HFF-Myc (cell line): ENCODE results near the gene ASB1.

Experiments used
- DNase-seq: peaks from one replicate; pipeline ENCODE4 v3.0.0-alpha.2; 2011; ENCODE audit warnings: low read depth; ENCODE audit errors: extremely low read depth
- H3K4me3 ChIP-seq: replicated peaks from 2 replicates; pipeline ENCODE4 v1.5.1; 2011; ENCODE audit warnings: low read depth, mild to moderate bottlenecking, control low read depth, low read length
- CTCF ChIP-seq: IDR thresholded peaks from 2 replicates; pipeline ENCODE4 v1.5.1; 2012; ENCODE audit warnings: mild to moderate bottlenecking, low read depth, low read length, control low read depth; ENCODE audit errors: missing control alignments

Gene ASB1

GRCh38 chr2:238492840-238493239, 66.1 kb downstream of the ASB1 start:
- no peak for TF ChIP-seq CTCF
- no peak for DNase-seq
- H3K4me3 ChIP-seq = no peak overlapping the region

DNA sequence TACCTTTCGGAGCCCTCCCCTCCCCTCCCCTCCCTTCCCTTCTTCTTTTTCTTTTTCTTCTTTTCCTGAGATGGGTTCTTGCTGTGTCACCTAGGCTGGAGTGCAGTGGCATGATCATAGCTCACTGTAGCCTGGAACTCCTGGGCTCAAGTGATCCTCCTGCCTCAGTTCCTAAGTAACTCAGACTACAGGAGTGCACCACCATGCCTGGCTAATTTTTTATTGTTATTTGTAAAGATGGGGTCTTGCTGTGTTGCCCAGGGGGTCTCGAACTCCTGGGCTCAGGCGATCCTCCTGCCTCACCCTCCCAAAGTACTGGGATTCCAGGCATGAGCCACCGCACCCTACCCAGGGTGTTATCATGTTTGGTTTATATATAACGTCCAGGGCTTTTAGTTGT, 66.7 kb downstream of the ASB1 start:
- no peak for DNase-seq
- no peak overlapping the region for H3K4me3 ChIP-seq
- no peak for TF ChIP-seq CTCF

DNA sequence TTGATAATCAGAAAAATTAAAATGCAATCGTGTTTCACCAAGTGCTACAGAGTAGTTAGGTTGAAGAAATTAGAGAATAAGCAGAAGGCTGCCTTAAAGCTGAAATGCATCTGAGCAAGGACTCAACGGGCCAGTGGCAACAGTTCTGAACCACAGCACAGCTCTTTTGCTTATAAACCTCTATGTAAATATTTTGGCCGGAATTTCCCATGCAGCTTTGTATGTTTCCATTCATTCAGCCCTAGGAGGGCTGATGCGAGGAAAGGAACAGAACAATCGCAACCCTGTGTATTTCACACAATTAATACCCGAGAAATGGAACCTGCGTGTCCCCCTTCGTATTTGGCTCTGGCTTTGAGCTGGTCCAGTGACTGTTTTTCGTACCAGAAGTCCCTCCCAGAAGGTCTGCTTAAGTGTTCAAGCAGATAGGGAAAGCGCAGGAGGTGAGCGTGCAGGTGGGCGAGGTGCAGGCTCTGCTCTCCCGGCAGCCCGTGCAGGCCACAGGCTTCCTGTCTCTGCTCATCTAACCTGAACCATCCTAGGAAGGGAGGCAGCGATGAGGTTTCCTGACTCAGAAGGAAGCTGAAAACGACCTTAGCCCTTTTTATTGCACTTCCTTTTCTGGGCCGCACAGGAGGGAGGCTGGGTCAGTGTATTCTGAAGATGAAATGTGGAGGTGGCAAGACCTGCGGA, 67.3 kb downstream of the ASB1 start:
- H3K4me3 ChIP-seq = no peak overlapping the region
- no peak for DNase-seq
- no peak for TF ChIP-seq CTCF

GRCh38 chr2:238494573-238494961, 67.8 kb downstream of the ASB1 start:
- no peak overlapping the region for H3K4me3 ChIP-seq
- TF ChIP-seq CTCF = no peak
- no peak for DNase-seq

DNA sequence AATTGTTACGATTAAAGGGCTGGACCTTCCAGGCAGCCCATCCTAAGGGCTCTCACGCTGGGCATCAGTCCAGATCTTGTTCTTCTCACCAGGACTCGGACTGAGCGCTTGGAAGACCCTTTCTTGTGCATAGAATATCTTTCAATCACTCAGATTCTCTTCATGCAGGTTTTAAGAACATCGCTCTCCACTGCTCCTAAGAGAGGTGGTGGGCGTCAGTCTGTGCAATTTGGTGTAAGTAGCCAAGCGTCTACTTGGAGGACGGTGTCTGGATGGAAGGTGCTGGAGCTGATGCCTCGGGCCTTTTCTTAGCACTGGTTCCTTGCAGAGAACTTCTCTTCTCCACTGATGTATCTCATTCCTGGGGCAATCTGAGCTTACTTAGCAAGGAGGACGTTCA, 68.7 kb downstream of the ASB1 start:
- DNase-seq = no peak
- H3K4me3 ChIP-seq = no peak overlapping the region
- no peak for TF ChIP-seq CTCF

DNA sequence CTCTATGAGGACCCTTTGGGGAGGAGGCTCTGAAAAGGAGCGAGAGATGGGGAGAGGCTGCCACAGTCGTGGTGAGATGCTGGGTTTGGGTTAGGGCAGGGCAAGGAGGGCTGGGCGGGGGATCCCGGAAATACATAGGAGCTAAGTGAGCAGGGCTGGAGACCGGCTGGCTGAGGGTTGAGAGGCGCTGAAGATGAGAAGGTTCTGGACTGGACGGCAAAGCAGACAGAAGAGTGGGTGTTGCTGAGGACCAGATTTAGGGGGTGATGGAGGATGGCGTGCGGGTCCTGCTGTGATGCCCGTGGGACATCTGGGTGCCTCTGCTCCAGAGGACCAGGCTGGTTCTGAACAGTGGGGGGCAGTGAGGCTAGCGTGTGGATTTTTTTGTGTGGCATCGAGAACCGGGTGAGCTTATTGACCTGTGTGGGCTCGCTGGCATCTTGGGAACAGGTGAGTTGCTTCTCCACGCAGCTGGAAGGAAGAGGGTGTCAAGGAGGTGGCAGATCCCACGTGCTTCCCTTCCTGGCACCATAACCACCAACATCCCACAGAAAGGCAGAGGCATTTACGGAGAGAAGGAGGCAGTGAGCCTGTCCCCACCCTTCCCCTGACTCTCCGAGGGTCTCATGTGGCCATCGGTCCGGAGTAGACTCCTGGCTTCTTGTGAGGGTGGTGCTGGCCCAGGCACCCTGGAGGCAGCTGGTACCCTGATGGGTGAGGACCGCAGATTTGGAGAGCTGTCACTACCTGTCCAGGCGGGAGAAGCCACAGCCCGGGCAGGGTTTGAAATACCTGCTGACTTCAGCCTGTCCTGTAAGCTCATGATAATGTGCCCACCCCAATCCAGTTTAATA, 70.3 kb downstream of the ASB1 start:
- no peak overlapping the region for H3K4me3 ChIP-seq
- DNase-seq = no peak
- no peak for TF ChIP-seq CTCF
